Stimulated activated CD4-positive, alpha-beta T cell treated with anti-CD3 and anti-CD28 coated beads, Interleukin-15, amount 100 ng/mL, for 48 hours (primary cell): Measurements from ENCODE around the gene COL3A1.

ENCODE experiments used
- DNase-seq, 2 donors: peaks; one replicate each; pipeline ENCODE4 v3.0.0-alpha.2; 2020; ENCODE audit warnings: low read depth in 2 of 2

Gene COL3A1

GRCh38 chr2:189015359-189015758, 41.2 kb downstream of the COL3A1 start:
- no peak for DNase-seq

GRCh38 chr2:189016311-189016861, 42.2 kb downstream of the COL3A1 start:
- DNase-seq = no peak

- no peak for DNase-seq
These were observed 44.5 kb downstream of the COL3A1 start for GRCh38 chr2:189018631-189019030.

GRCh38 chr2:189020179-189020578, 46.0 kb downstream of the COL3A1 start:
- no peak for DNase-seq

GRCh38 chr2:189022053-189022481, 47.9 kb downstream of the COL3A1 start:
- DNase-seq = no peak

DNA sequence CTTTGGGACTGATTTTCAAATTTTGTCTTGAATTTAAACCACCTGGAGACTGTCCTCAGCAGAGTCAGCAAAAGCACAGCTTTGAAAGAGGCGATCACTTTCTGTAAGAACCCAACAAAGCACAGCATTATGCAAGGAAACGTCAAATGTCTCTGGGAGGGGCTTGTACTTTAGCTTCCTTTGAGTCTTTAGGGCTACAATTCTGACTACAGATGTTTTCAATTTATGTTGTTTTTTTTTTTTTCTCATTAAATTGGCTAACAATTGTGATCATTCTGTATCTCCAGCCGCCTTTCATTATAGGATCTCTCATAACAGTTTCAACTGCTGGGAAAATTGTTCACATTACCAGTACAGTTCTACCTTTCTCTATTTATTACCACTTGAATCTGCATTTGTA, 48.3 kb downstream of the COL3A1 start:
- no peak for DNase-seq

GRCh38 chr2:189024901-189025618, 50.9 kb downstream of the COL3A1 start:
- DNase-seq = no peak

- DNase-seq = no peak
These were observed 63.3 kb downstream of the COL3A1 start for GRCh38 chr2:189037518-189037917.

GRCh38 chr2:189045836-189046235, 71.7 kb downstream of the COL3A1 start:
- no peak for DNase-seq

DNA sequence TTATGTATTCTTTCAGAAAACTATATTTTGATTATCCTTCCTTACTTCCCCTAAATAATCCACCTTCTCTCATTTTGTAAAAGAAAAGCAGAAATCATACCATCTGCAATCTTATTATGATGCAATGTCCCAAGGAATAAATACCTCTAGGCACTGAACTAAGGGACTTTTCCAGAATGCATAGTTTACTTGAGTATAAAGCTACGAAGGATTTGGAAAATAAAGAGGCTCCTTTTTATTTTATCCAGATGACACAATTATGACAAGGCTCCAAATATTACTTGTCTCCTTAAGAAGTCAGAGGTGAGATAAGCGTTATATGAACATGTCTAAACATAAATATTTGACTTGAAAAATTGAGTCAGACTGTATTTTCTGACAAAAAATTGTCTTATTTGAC, 72.1 kb downstream of the COL3A1 start:
- no peak for DNase-seq

DNA sequence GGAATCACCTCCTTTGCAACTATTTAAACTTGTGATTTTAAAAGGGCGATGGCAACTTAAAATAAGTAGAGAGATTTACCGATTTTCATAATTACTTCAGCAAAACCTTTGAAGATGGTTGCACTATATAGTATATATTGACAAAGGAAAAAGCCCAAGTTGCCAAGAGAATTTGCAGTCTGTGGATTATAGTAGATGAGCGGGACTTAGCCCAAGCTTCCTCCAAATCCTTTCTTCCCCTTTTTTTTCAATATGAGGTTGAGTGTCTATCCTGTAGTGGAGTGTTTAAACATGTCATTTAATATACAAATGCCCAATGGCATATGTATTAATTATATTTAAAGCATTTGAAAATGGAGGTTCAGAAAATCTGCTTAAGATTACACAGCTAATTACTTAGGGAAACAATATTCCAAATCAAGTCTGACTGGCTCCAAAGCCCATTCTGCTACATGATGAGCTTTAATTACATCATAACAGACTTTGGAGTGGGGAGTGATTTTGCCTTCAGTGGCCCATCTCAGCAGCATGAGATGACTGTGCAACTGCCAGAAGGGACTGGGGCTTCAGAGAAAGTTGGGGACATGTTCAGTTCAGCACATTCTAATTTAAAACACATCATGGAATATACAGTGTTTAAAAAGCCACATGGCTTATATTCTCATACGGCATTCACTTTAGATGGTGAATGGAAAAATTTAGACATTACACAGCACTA, 73.2 kb downstream of the COL3A1 start:
- no peak for DNase-seq

GRCh38 chr2:189048189-189048588, 74.0 kb downstream of the COL3A1 start:
- DNase-seq = no peak

- no peak for DNase-seq
These were observed 75.6 kb downstream of the COL3A1 start for GRCh38 chr2:189049709-189050164.

DNA sequence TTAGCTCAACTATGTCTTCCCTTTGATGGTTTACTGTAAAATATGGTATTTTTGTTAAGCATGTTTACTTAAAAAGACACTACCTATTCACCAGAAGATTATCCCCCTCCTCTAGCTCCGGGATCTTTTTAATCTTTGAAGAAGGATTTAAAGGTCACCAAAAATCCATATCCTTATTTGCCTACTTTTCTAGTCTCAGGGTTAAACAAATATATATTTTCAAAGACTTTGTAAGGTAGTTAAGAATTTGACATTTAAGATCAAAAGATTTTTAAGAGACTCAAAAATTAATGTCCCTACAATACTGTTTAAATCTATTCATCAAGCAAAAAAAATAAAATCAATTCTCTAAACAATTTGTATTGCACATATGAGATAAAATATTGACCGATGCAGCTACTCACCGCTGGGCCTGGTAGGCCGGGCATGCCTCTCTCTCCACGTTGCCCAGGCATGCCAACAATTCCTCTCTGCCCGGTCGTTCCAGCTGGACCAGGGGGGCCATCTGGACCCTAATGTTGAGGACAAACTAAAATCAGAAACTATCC, 76.1 kb downstream of the COL3A1 start:
- DNase-seq = no peak

- DNase-seq = no peak
These were observed 82.3 kb downstream of the COL3A1 start for GRCh38 chr2:189056200-189057106.

DNA sequence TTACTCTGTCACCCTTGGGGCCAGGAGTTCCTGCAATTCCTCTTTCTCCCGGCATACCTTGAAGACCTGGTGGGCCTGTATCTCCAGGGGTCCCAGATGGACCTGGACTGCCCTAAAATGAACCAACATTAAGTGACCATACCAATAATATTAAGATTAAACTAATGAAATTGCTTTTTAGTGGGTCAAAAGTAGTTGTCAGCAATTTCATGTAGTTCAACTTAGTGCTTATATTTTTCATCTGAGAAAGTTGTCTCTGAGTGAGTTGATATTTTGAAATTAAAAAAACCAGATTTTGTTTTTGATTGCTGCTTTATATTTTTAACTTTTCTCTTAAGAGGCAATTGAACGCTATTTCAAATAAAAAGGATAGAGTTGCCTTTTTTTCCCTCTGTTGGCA, 83.1 kb downstream of the COL3A1 start:
- no peak for DNase-seq

DNA sequence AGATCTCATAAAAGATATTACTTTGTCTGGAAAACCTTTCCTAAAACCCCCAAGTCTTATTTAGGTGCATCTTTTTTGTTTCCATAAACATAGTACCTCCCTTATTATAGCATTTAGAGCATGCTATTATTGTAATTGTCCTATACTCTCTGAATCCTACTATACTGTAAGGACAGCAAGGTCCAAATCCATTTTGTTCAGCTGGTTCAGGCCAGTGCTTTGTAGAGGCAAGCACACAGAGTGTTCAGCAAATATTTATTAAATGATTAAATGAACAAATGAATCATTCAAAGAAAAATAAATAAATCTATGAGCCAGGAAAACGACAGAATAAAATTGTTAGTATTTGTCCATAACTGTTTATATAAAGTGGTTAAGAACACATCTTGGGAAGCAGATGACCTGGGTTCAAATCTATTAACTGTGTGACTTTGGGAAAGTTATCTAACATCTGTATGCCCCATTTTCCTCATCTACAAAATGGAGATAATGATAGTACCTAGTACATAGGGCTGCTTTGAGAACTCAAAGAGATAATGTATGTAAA, 86.0 kb downstream of the COL3A1 start:
- DNase-seq = no peak
